ENCODE measurements around the gene MAD1L1. TPM values are rescaled to one million over a fixed set of nuclear protein-coding genes. Genes with fewer than 3 reads are reported as not detected.

Gene MAD1L1
- total and polyA plus RNA-seq, 2 of the 8 experiments (the other 6 are each of a cell fraction or from before 2014, with no cell fraction given), result 40.4 to 44.6 TPM

DNA sequence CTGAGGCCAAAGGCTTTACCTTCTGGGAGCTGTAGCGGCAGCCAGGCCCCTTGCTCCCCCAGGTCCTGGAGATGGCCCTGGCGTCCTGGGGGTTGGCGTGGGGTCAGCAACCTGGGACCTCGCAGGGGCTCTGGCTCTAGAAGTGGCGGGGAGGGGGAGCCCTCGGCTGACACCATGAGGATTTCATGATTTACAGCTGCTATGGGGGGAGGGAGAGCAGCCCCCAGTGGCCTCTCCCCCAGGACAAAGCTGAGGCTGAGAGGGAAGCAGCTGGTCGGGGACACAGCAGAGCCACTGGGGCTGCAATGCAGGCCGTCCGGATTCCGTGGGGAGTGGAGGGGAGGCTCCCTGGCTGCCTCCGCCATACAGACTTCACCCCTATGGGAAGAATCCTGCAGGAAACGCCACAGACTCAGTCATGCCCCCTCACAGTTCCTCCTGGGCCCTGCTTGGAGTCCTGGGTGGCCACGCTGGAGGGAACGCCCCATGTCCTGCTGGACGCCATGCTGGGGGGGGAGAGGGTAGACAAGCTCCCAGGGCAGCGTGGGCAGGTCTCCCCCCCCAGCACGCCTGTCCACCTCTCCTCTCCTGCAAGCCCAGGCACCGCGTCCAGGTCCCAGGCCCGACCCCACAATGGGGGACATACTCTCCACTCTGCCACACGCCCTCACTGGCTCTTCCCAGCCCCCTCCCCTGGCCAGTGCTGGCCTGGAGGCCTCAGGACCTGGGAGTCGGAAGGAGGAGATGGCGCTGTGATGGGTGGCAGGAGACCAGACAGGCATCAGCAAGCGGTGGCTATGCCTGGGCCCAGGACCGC is 319.1 kb downstream of the MAD1L1 start:
- H2BK20ac ChIP-seq (ENCODE audit: low read length), result no peak overlapping the region
- H3K18ac ChIP-seq (ENCODE audit: extremely low read depth, low read length), result no peak overlapping the region
- TF ChIP-seq GABPA (IDR thresholded peaks at IDR 0.05; ENCODE audit: borderline replicate concordance, insufficient read depth, low read length) (no peak), FOSL1 (IDR thresholded peaks at IDR 0.05; ENCODE audit: insufficient read depth, low read depth, low read length) (no peak), SIX5 (IDR thresholded peaks at IDR 0.05; ENCODE audit: low read depth, low read length) (no peak), JUND (IDR thresholded peaks at IDR 0.05; ENCODE audit: low read length) (no peak), SP2 (IDR thresholded peaks at IDR 0.05; ENCODE audit: low read length) (no peak), SUZ12 (IDR thresholded peaks at IDR 0.05; ENCODE audit: low read length) (no peak), TBP (IDR thresholded peaks at IDR 0.05; ENCODE audit: low read depth, low read length) (no peak), TAF1 (IDR thresholded peaks at IDR 0.05; ENCODE audit: low read depth, low read length) (no peak), CBX8 (IDR thresholded peaks at IDR 0.05; ENCODE audit: borderline replicate concordance, low read depth, low read length) (no peak), EZH2 (IDR thresholded peaks at IDR 0.05; ENCODE audit: low read depth, low read length, severe bottlenecking) (no peak), SIN3A (conservative IDR thresholded peaks at IDR 0.05 in 1 of 2, IDR thresholded peaks at IDR 0.05 in 1 of 2; ENCODE audit: low read depth in 1 of 2, low read length in 2 of 2) (no peak), SP1 (IDR thresholded peaks at IDR 0.05; ENCODE audit: low read depth, low read length) (no peak), CREB1 (IDR thresholded peaks at IDR 0.05) (no peak)
- H4K5ac ChIP-seq (ENCODE audit: insufficient read length, low read depth, low read length), result no peak overlapping the region
- no peaks in the 10 kb centered on the region for H3K23me2 ChIP-seq (ENCODE audit: low read depth, low read length)
- peak overlapping the region; percentile 66; the same call in 1 of the 2 replicates for H2BK5ac ChIP-seq (ENCODE audit: low read depth, low read length)
- no peaks in the 10 kb centered on the region for H3K27me3 ChIP-seq (replicated peaks in 1 of 4; ENCODE audit: control insufficient read depth in 3 of 4, extremely low read depth in 1 of 4, insufficient read depth in 3 of 4, low read length in 3 of 4)
- no peak overlapping the region for H2BK120ac ChIP-seq (replicated peaks; ENCODE audit: low read depth, low read length)
- no peak overlapping the region for H2AFZ ChIP-seq (ENCODE audit: low read length)
- H3K79me1 ChIP-seq (ENCODE audit: low read depth, low read length), result no peaks in the 10 kb centered on the region
- no peak overlapping the region for H3K9ac ChIP-seq (replicated peaks in 1 of 4; ENCODE audit: extremely low read depth in 1 of 4, low read depth in 3 of 4, low read length in 3 of 4)
- no peaks in the 10 kb centered on the region for H3K79me2 ChIP-seq (ENCODE audit: control insufficient read depth in 1 of 2, insufficient read depth in 2 of 2, low read length in 2 of 2)
- 86% methylated on average over 24 of the region's 25 CpGs; no CpG with 5 or more reads in 1 of the 2 experiments for WGBS, 2 experiments (ENCODE audit: extremely low coverage in 1 of 2, insufficient coverage in 1 of 2, insufficient read length in 1 of 2, insufficient replicate concordance in 2 of 2, low coverage in 1 of 2, low lambda C conversion rate in 2 of 2, missing lambda C conversion rate in 1 of 2)
- H3K14ac ChIP-seq (ENCODE audit: insufficient read length), result no peak overlapping the region
- H3K23ac ChIP-seq (ENCODE audit: insufficient read length), result no peak overlapping the region
- DNase-seq (ENCODE audit: low read depth in 1 of 2, low spot score in 2 of 2) (no peak), FAIRE-seq (no peak)
- H3K36me3 ChIP-seq (ENCODE audit: control insufficient read depth in 2 of 4, insufficient read depth in 4 of 4, low read length in 3 of 4), result no peaks in the 10 kb centered on the region; a peak in 1 of 8 replicates
- no peak overlapping the region; the same call in 1 of the 2 replicates for H3K27ac ChIP-seq (ENCODE audit: low read depth, low read length)
- no peak overlapping the region for H3K4me2 ChIP-seq (ENCODE audit: insufficient read depth in 1 of 2, low read depth in 2 of 2, low read length in 2 of 2)
- no peak overlapping the region for H2BK15ac ChIP-seq (ENCODE audit: low read length)
- H3K4me3 ChIP-seq (ENCODE audit: extremely low read depth in 1 of 4, insufficient read depth in 2 of 4, low read depth in 3 of 4, low read length in 4 of 4), result no peak overlapping the region
- H2BK12ac ChIP-seq (ENCODE audit: low read depth, low read length), result no peak overlapping the region
- H4K20me1 ChIP-seq (replicated peaks in 1 of 2; ENCODE audit: control insufficient read depth in 1 of 2, insufficient read depth in 2 of 2, low read length in 2 of 2), result peaks cover 2 to 5% of the 10 kb centered on the region in 2 experiments
- no peak overlapping the region for H3K4ac ChIP-seq (replicated peaks; ENCODE audit: insufficient read length, low read depth, low read length)
- H3K4me1 ChIP-seq (replicated peaks in 1 of 4; ENCODE audit: control insufficient read depth in 3 of 4, insufficient read depth in 4 of 4, low read length in 3 of 4), result no peaks in the 10 kb centered on the region; a peak in 1 of 7 replicates
- no peak overlapping the region for H4K8ac ChIP-seq (ENCODE audit: extremely low read depth, insufficient read depth, low read length)
- H3K9me3 ChIP-seq (ENCODE audit: insufficient read depth in 2 of 2, low read depth in 1 of 2, low read length in 1 of 2), result no peaks in the 10 kb centered on the region
- POLR2A ChIA-PET (ENCODE audit: partially characterized antibody), result no interaction called here
- CTCF ChIA-PET (ENCODE audit: partially characterized antibody), result interaction anchor here (1.5 kb wide), 1 partner anchor 11 kb away, joined by 3 read pairs; no protein-coding TSS in a partner anchor
- no peak overlapping the region for H2AK5ac ChIP-seq (ENCODE audit: low read depth, low read length)
- H3K56ac ChIP-seq (replicated peaks; ENCODE audit: insufficient read length, low read depth, low read length), result no peak overlapping the region
- no peak overlapping the region for H4K91ac ChIP-seq (replicated peaks; ENCODE audit: insufficient read length, low read length)
